Ascending aorta (tissue), 2 donors: ENCODE data around the gene PRR19. TPM values are rescaled to one million over a fixed set of nuclear protein-coding genes. Genes with fewer than 3 reads are reported as not detected.

Source experiments
- DNase-seq, 2 donors: peaks; one replicate each; pipeline ENCODE4 v3.0.0-alpha.2; 2019; ENCODE audit warnings: low spot score in 2 of 2
- H3K27ac ChIP-seq, 2 donors: fragments of 200-600 bp; sonication (generic); one replicate each; pipeline ENCODE4 v1.5.1; 2016 to 2017; ENCODE audit warnings: mild to moderate bottlenecking in 1 of 2
- H3K27me3 ChIP-seq: fragments of 200-600 bp; sonication (generic); one replicate; pipeline ENCODE4 v1.5.1; 2017
- H3K36me3 ChIP-seq, 2 donors: fragments of 200-600 bp; sonication (generic); one replicate each; pipeline ENCODE4 v1.5.1; 2016
- H3K4me1 ChIP-seq, 2 donors: fragments of 200-600 bp; sonication (generic); one replicate each; pipeline ENCODE4 v1.5.1; 2016 to 2017; ENCODE audit warnings: mild to moderate bottlenecking in 1 of 2
- H3K4me3 ChIP-seq, 2 donors: fragments of 200-600 bp; sonication (generic); one replicate each; pipeline ENCODE4 v1.5.1; 2016 to 2017; ENCODE audit warnings: mild to moderate bottlenecking in 1 of 2
- H3K9me3 ChIP-seq, 2 donors: fragments of 200-600 bp; sonication (generic); one replicate each; pipeline ENCODE4 v1.5.1; 2016
- CTCF ChIP-seq, 3 experiments: fragments of 200-600 bp in 2 of 3; fragments of 450-650 bp in 1 of 3; sonication (generic) in 2 of 3; IDR thresholded peaks; one replicate each; pipeline ENCODE4 v1.5.1; 2016 to 2019; ENCODE audit warnings: antibody characterized with exemption in 3 of 3, mild to moderate bottlenecking in 1 of 3, moderate library complexity in 1 of 3
- intact Hi-C: fragments of 100-400 bp; cut with DNase I; formaldehyde crosslinking; loops from one replicate; pipeline ENCODE4 v1.15.1; 2023
- total RNA-seq: library from RNA; depleted of rRNA; stranded (reverse); fragments of >200 nt; gene quantifications from one replicate; pipeline ENCODE4 v1.1.0, GENCODE V29; 2016

The PRR19 gene
- total RNA-seq, 1 donor from 2014 or later = not detected

GRCh38 chr19:42267644-42268141, 34.2 kb upstream of the PRR19 start:
- peaks cover 6 to 20% of the 10 kb centered on the region in 2 donors for H3K4me1 ChIP-seq
- no peak for DNase-seq
- H3K27me3 ChIP-seq = no peaks in the 10 kb centered on the region
- H3K36me3 ChIP-seq = peaks cover 7 to 8% of the 10 kb centered on the region in 2 donors
- peak overlapping the region; percentile 81 to 97 for H3K27ac ChIP-seq
- TF ChIP-seq CTCF (IDR thresholded peaks at IDR 0.05) = no peak
- H3K4me3 ChIP-seq = peak overlapping the region; percentile 60 to 75
- intact Hi-C loops = loop anchor here (1.0 kb wide), 3 partner anchors 12 to 50 kb away; partner anchors contain the start of genes DEDD2, ERF and GSK3A
- no peaks in the 10 kb centered on the region for H3K9me3 ChIP-seq

- peak; percentile 97 to 100 for DNase-seq
- Histone ChIP-seq H3K27ac (peak overlapping the region; percentile 97 to 98), H3K4me1 (peaks cover 6 to 20% of the 10 kb centered on the region in 2 donors), H3K4me3 (peak overlapping the region; percentile 60 to 75), H3K27me3 (no peaks in the 10 kb centered on the region), H3K36me3 (peaks cover 12 to 13% of the 10 kb centered on the region in 2 donors), H3K9me3 (no peaks in the 10 kb centered on the region)
- TF ChIP-seq CTCF (IDR thresholded peaks at IDR 0.05) = no peak
- intact Hi-C loops = loop anchor here (1.0 kb wide), 3 partner anchors 13 to 51 kb away; partner anchors contain the start of genes DEDD2, ERF and GSK3A
These were observed 33.7 kb upstream of the PRR19 start for GRCh38 chr19:42268142-42268703.

GRCh38 chr19:42268704-42269477, 33.0 kb upstream of the PRR19 start, which contains the start of gene CIC:
Gene CIC (plus strand): TSS chr19:42269252. CDS start chr19:42271784, 2,532 bp downstream.
- no peaks in the 10 kb centered on the region for H3K9me3 ChIP-seq
- H3K4me1 ChIP-seq = peaks cover 6 to 20% of the 10 kb centered on the region in 2 donors
- TF ChIP-seq CTCF (IDR thresholded peaks at IDR 0.05) = no peak
- H3K27me3 ChIP-seq = no peaks in the 10 kb centered on the region
- H3K4me3 ChIP-seq = peak within 1 kb of the TSS; percentile 62 to 75
- peak within 1 kb of the TSS; percentile 97 to 98 for H3K27ac ChIP-seq
- intact Hi-C loops = loop anchor here (1.0 kb wide), 3 partner anchors 14 to 52 kb away; partner anchors contain the start of genes DEDD2, ERF and GSK3A
- peak; percentile 100 for DNase-seq
- peaks cover 19 to 20% of the 10 kb centered on the region in 2 donors for H3K36me3 ChIP-seq

- Histone ChIP-seq H3K27me3 (no peaks in the 10 kb centered on the region), H3K27ac (peak overlapping the region; percentile 95 to 97), H3K4me3 (peak overlapping the region; percentile 62 to 74), H3K9me3 (no peaks in the 10 kb centered on the region), H3K36me3 (peaks cover 27 to 28% of the 10 kb centered on the region in 2 donors), H3K4me1 (peaks cover 10 to 20% of the 10 kb centered on the region in 2 donors)
- no peak for TF ChIP-seq CTCF (IDR thresholded peaks at IDR 0.05)
- intact Hi-C loops = loop anchor here (1.0 kb wide), 1 partner anchor 10 kb away; no protein-coding TSS in a partner anchor
- DNase-seq = no peak
These were observed 32.2 kb upstream of the PRR19 start for GRCh38 chr19:42269478-42270345.
